Motor neuron (in vitro differentiated cells): ENCODE data around the gene C12orf75. TPM values are rescaled to one million over a fixed set of nuclear protein-coding genes. Genes with fewer than 3 reads are reported as not detected.
"Not testable (repeated sequence)": the region's sequence is repeated elsewhere in the genome, so short reads cannot be mapped to it uniquely, and the experiment has no call there.

Source experiments
- ATAC-seq, 8 experiments: fragments of 200-7000 bp; cut with Tn5 transposase; replicated peaks in 6 of 8; 2 replicates each; pipeline ENCODE4 v1.8.0; 2021; ENCODE audit warnings: mild to moderate bottlenecking in 8 of 8, moderate library complexity in 8 of 8
- H3K27ac ChIP-seq, 2 donors: fragments of 250-450 bp; sonication (Bioruptor Pico); 2 replicates each; pipeline ENCODE4 v1.9.0; 2021; ENCODE audit warnings: antibody characterized with exemption in 2 of 2, mild to moderate bottlenecking in 2 of 2, moderate library complexity in 1 of 2
- H3K4me1 ChIP-seq, 2 donors: fragments of 250-450 bp; sonication (Bioruptor Pico); replicated peaks in 1 of 2; 2 replicates each; pipeline ENCODE4 v1.6.1; 2021; ENCODE audit warnings: antibody characterized with exemption in 2 of 2, mild to moderate bottlenecking in 2 of 2, moderate library complexity in 1 of 2
- H3K4me3 ChIP-seq, 5 donors: fragments of 250-450 bp; sonication (Bioruptor Pico); 2 replicates each; pipeline ENCODE4 v1.9.0; 2021; ENCODE audit warnings: antibody characterized with exemption in 5 of 5, mild to moderate bottlenecking in 5 of 5, moderate library complexity in 4 of 5
- WGBS, 10 experiments: fragments of 450-650 bp; shearing (Covaris generic); methylation state at CpG; one replicate each; pipeline ENCODE4 v1.0.0; 2022; 5-methylcytosine and 5-hydroxymethylcytosine counted together
- in situ Hi-C, 9 experiments: fragments of 400-800 bp; cut with MboI; loops; one replicate each; pipeline ENCODE4 v1.15.0; 2021; ENCODE audit warnings: low sequenced_read_pairs in 9 of 9, low pct_unique_long_range_greater_than_20kb in 2 of 9; ENCODE audit not compliant: unreplicated experiment in 9 of 9
- total RNA-seq, 8 experiments: library from RNA; unstranded; fragments of 300-600 nt; gene quantifications; 2 replicates each; pipeline versions ENCODE4 v1.2.3 to v1.2.4, GENCODE V29; 2022

C12orf75 gene
- total RNA-seq, 8 experiments from 2014 or later: 5.1 to 55.8 (median 17.8) TPM

DNA sequence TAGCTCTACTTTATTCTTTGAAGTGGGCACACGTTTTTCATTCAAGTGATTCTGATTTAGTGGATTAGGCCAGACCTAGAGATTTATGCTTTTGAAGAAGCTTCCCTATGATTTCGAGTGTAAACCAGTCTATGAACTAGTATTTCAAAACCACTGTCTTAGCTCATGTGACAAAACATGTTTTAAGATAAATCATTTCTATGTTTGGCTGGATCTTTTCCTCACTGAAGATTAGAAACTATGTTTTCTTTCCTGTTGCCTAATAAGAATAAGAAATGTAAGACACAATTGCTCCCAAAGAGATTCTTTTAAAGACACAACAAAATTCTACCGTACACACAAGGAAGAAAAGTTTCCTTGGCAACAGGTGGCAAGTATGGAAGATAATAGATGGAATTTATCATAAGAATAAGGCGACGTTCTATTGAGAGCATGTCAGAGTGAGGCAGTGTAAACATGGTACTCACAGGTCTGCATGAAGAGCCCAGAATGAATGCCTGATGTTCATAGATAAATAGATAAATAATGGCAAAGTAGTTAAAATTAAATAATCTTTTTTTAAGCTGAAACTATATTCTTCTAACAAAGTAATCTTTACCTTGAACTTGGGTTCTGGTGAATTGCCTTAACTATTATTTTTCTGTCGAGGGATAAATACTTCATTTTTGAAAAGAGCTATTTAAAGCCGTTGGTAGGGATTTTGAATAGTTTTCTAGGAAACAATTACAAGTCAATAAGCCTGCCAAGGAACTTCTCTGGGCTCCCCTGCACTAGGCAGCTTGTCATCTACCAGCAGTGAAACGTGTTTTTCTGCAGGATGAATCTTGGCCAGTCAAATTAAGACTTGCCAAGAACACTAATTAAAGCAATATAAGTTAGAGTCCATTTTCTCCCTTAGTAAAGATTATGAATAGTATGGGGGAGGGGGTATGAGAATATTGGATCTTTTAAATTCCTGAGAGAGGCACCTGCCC lies 34.1 kb upstream of the C12orf75 start:
- Histone ChIP-seq H3K4me1 (peaks cover 11 to 19% of the 10 kb centered on the region in 2 donors), H3K27ac (peak overlapping the region in 1 of 2 donors; percentile 12), H3K4me3 (no peak overlapping the region)
- 10 to 36% (median 24%) methylated on average over 5 to 8 of the region's 8 CpGs for WGBS, 10 experiments
- peak in 5 of 8 experiments; percentile 52 to 96 (median 77) for ATAC-seq
- in situ Hi-C loops: no loop called here

GRCh38 chr12:105300883-105301282 lies 29.6 kb upstream of the C12orf75 start:
- WGBS, 10 experiments: 40 to 100% (median 77%) methylated on average over 1 to 6 of the region's 6 CpGs; no CpG with 5 or more reads in 1 of the 10 experiments
- in situ Hi-C loops: no loop called here
- Histone ChIP-seq H3K4me1 (peaks cover 11 to 17% of the 10 kb centered on the region in 2 donors), H3K27ac (no peak overlapping the region), H3K4me3 (no peak overlapping the region)
- ATAC-seq: no peak

DNA sequence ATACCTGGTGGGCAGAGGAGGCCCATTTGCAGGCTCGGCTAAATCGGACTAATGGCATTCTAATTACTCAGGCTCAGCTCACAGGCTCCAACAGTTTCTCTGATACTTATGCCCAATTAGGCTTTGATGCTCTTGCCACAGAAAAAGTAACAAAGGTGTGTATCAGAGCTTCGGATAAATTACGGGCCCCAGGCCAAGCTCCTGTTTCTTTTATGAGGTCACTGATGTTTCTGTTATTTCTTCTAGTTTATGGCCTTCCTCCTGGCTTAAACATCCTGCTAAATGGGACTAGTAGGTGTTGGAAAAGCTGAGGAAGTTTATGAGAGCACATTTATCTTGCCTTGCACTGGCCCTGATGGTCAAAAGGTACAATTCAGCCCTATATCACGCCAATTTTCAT lies 28.8 kb upstream of the C12orf75 start:
- Histone ChIP-seq H3K4me3 (no peak overlapping the region), H3K27ac (no peak overlapping the region), H3K4me1 (peaks cover 9 to 11% of the 10 kb centered on the region in 2 donors)
- in situ Hi-C loops: no loop called here
- 33 to 100% (median 80%) methylated on average over 1 to 5 of the region's 5 CpGs; no CpG with 5 or more reads in 1 of the 10 experiments for WGBS, 10 experiments
- no peak for ATAC-seq

GRCh38 chr12:105302986-105303385 lies 27.5 kb upstream of the C12orf75 start:
- 56 to 100% (median 80%) methylated on average over 1 to 7 of the region's 7 CpGs; no CpG with 5 or more reads in 5 of the 10 experiments for WGBS, 10 experiments
- H3K4me3 ChIP-seq, H3K27ac ChIP-seq, in situ Hi-C loops, ATAC-seq, H3K4me1 ChIP-seq: not testable (repeated sequence)

DNA sequence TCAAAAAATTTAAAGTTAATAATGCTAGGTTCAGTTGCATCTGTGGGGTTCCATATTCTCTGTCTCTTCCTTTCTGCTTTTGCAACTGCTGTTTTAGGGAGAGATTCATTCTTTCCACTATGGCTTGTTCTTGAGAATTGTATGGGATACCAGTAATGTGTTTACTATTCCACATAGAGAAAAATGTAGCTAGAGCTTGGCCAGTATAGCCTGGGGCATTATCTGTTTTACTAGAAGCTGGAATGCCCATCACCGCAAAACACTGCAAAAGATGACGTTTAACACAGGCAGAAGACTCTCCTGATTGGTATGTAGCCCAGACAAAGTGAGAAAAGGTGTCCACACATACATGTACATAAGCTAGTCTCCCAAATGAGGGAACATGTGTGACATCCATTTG lies 25.9 kb upstream of the C12orf75 start:
- in situ Hi-C loops: not testable (repeated sequence)

DNA sequence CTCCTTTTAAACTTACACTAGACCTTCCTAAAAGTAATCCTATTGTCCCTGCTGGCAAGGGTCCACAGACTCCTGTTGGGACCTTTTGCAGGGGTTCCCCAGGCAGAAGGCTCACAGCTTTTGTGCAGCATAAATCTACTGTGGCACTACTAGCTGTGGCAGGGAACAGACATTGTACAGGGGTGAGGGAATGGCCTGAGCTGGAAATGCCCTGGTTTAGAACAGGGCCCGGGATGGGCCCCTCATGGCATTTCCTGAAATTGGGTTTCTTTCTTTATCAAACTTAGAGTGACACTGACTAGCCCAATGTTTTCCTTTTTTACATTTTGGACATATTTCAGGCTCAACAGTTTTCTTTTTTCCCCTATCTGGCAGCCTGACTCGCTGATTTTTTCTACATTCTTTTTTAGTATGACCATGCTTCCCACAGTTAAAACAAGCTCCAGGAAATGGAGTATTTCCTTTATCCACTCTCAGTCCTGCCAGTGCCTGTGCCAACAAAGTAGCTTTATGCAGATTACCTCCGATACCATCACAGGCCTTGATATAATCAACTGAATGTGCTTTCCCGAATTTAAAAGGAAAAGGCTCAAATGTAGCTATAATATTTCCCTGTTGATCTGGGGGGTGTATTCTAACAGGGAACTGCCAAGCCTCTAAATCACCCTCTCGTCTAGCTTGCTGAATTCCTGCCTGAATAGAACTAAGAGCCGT lies 22.7 kb upstream of the C12orf75 start:
- H3K27ac ChIP-seq, H3K4me3 ChIP-seq, ATAC-seq, H3K4me1 ChIP-seq, in situ Hi-C loops: not testable (repeated sequence)
- WGBS, 10 experiments: 100% methylated on average over 1 of the region's 6 CpGs; no CpG with 5 or more reads in 9 of the 10 experiments

More for the DNA sequence above, 25.9 kb upstream of the C12orf75 start:
- not testable (repeated sequence) for ATAC-seq, H3K27ac ChIP-seq, H3K4me3 ChIP-seq, H3K4me1 ChIP-seq
- WGBS, 10 experiments: 100% methylated on average over 2 of the region's 2 CpGs; no CpG with 5 or more reads in 9 of the 10 experiments

GRCh38 chr12:105308839-105309238 lies 21.7 kb upstream of the C12orf75 start:
- in situ Hi-C loops, H3K4me1 ChIP-seq, ATAC-seq, H3K27ac ChIP-seq, H3K4me3 ChIP-seq: not testable (repeated sequence)
- 100% methylated on average over 1 of the region's 4 CpGs; no CpG with 5 or more reads in 7 of the 10 experiments for WGBS, 10 experiments

- H3K4me1 ChIP-seq, ATAC-seq, H3K4me3 ChIP-seq, in situ Hi-C loops, H3K27ac ChIP-seq: not testable (repeated sequence)
- 50 to 100% (median 60%) methylated on average over 1 to 3 of the region's 3 CpGs; no CpG with 5 or more reads in 5 of the 10 experiments for WGBS, 10 experiments
Measured at GRCh38 chr12:105309384-105309783, 21.1 kb upstream of the C12orf75 start.

DNA sequence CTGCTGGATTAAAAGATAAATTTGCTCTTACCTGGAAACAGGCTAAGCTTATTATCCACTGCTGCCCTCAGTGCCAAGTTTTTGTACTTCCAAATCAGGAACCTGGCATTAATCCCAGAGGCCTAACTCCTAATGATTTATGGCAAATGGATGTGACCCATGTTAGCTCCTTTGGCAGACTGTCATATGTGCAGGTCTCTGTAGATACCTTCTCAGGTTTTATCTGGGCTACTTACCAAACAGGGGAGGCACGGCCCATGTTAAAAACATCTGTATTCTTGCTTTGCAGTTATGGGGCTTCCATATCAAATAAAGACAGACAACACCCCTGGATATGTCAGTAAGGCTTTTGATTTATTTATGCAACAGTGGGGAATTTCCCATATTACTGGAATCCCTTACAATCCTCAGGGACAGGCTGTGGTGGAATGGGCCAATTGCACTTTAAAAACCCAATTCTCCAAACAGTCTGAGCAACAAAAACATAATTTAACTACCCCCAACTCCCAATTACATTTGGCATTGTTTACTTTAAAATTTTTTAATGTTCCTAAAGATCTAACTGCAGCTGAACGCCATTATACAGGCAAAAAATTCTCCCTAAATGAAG lies 19.9 kb upstream of the C12orf75 start:
- H3K4me1 ChIP-seq, in situ Hi-C loops, H3K27ac ChIP-seq, ATAC-seq, H3K4me3 ChIP-seq: not testable (repeated sequence)
- WGBS, 10 experiments: 63 to 100% (median 100%) methylated on average over 1 to 2 of the region's 2 CpGs; no CpG with 5 or more reads in 3 of the 10 experiments

GRCh38 chr12:105311936-105312335 lies 18.6 kb upstream of the C12orf75 start:
- in situ Hi-C loops, ATAC-seq, H3K27ac ChIP-seq, H3K4me1 ChIP-seq, H3K4me3 ChIP-seq: not testable (repeated sequence)
- 67 to 83% methylated on average over 1 of the region's 3 CpGs; no CpG with 5 or more reads in 8 of the 10 experiments for WGBS, 10 experiments

- 60 to 100% (median 93%) methylated on average over 1 to 4 of the region's 8 CpGs; no CpG with 5 or more reads in 3 of the 10 experiments for WGBS, 10 experiments
- ATAC-seq, in situ Hi-C loops: not testable (repeated sequence)
Measured at GRCh38 chr12:105313755-105314154, 16.7 kb upstream of the C12orf75 start.

DNA sequence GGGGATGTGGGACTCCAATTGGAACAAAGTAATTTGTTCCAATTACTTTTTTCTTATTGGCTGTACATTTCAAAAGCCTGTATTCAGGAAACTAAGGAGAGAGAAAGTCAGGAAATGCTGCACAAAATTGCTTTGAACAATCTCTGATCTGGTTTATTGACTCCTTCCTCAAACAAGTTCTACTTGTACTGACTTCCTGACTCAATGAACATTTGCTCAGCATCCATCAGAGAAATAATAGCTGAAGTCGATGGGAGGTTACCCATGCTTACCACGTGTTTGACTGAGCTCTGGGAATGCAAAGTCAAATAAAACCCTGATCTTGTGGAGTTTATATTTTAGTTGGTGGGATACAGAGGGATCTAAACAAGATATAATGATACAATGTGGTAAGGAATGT lies 15.4 kb upstream of the C12orf75 start:
- no peaks in the 10 kb centered on the region for H3K4me1 ChIP-seq
- ATAC-seq: no peak
- H3K4me3 ChIP-seq: no peak overlapping the region
- in situ Hi-C loops: no loop called here
- H3K27ac ChIP-seq: no peak overlapping the region
- WGBS, 10 experiments: 0 to 100% (median 80%) methylated on average over 1 to 2 of the region's 2 CpGs; no CpG with 5 or more reads in 3 of the 10 experiments

More at GRCh38 chr12:105313755-105314154, 16.7 kb upstream of the C12orf75 start:
- H3K27ac ChIP-seq, H3K4me1 ChIP-seq, H3K4me3 ChIP-seq: not testable (repeated sequence)
